H54 (cell line): ENCODE results near the gene TIGD2.
A peak's percentile ranks its signal among the peaks of the same experiment; 100 is the strongest.

Source experiments
- DNase-seq: peaks from one replicate; pipeline ENCODE4 v3.0.0; 2011; ENCODE audit warnings: low spot score, mixed read lengths; ENCODE audit not compliant: insufficient read length
- FAIRE-seq: peaks from 3 replicates; lab custom pipeline; 2011; peaks lifted over from hg19 to GRCh38; lab: Jason Lieb, UNC
- POLR2A ChIP-seq: IDR thresholded peaks from 2 replicates; pipeline ENCODE4 v1.6.1; 2011; ENCODE audit warnings: low read depth, mild to moderate bottlenecking, low read length

The TIGD2 gene

GRCh38 chr4:89110986-89111832 is at the start of gene TIGD2:
Gene TIGD2 (plus strand): TSS chr4:89111533. CDS start chr4:89112975, 1,442 bp downstream.
- DNase-seq (peak; percentile 68), FAIRE-seq (no peak)
- peak; percentile 92 for TF ChIP-seq POLR2A

GRCh38 chr4:89064848-89065247 is 46.5 kb upstream of the TIGD2 start:
- TF ChIP-seq POLR2A = no peak
- DNase-seq (no peak), FAIRE-seq (no peak)

- TF ChIP-seq POLR2A = no peak
- DNase-seq = no peak
- FAIRE-seq = no peak
Measured at GRCh38 chr4:89067417-89067816, 43.9 kb upstream of the TIGD2 start.

GRCh38 chr4:89069481-89069880 is 41.9 kb upstream of the TIGD2 start:
- no peak for FAIRE-seq
- DNase-seq = no peak
- TF ChIP-seq POLR2A = no peak

- DNase-seq (no peak), FAIRE-seq (no peak)
- no peak for TF ChIP-seq POLR2A
Measured at GRCh38 chr4:89070041-89070440, 41.3 kb upstream of the TIGD2 start.

GRCh38 chr4:89071311-89071710 is 40.0 kb upstream of the TIGD2 start:
- no peak for TF ChIP-seq POLR2A
- no peak for DNase-seq
- no peak for FAIRE-seq

GRCh38 chr4:89072921-89073320 is 38.4 kb upstream of the TIGD2 start:
- DNase-seq (no peak), FAIRE-seq (no peak)
- TF ChIP-seq POLR2A = no peak

- DNase-seq (no peak), FAIRE-seq (no peak)
- no peak for TF ChIP-seq POLR2A
Measured at GRCh38 chr4:89077761-89078160, 33.6 kb upstream of the TIGD2 start.

- DNase-seq = no peak
- TF ChIP-seq POLR2A = no peak
- FAIRE-seq = no peak
Measured at GRCh38 chr4:89078300-89078699, 33.0 kb upstream of the TIGD2 start.

- DNase-seq (no peak), FAIRE-seq (no peak)
- TF ChIP-seq POLR2A = no peak
Measured at GRCh38 chr4:89099034-89099433, 12.3 kb upstream of the TIGD2 start.

- DNase-seq (no peak), FAIRE-seq (no peak)
- TF ChIP-seq POLR2A = no peak
Measured at GRCh38 chr4:89099471-89099870, 11.9 kb upstream of the TIGD2 start.

GRCh38 chr4:89100853-89101252 is 10.5 kb upstream of the TIGD2 start:
- DNase-seq (no peak), FAIRE-seq (no peak)
- TF ChIP-seq POLR2A = no peak

GRCh38 chr4:89101256-89102161 is 9.8 kb upstream of the TIGD2 start:
- FAIRE-seq = no peak
- TF ChIP-seq POLR2A = no peak
- DNase-seq = no peak

- TF ChIP-seq POLR2A = no peak
- no peak for DNase-seq
- no peak for FAIRE-seq
Measured at GRCh38 chr4:89105726-89106125, 5.6 kb upstream of the TIGD2 start.

GRCh38 chr4:89108091-89108490 is 3.2 kb upstream of the TIGD2 start:
- TF ChIP-seq POLR2A = no peak
- FAIRE-seq (no peak), DNase-seq (no peak)
